HCT116 (cell line): ENCODE data around the gene SLMAP. TPM values are rescaled to one million over a fixed set of nuclear protein-coding genes. Genes with fewer than 3 reads are reported as not detected.

Source experiments
- ATAC-seq: fragments of 200-7000 bp; cut with Tn5 transposase; 2 replicates; pipeline ENCODE4 v1.9.1; 2020; ENCODE audit warnings: mild to moderate bottlenecking, moderate library complexity
- BruUV-seq: library from RNA; stranded (reverse); fragments of 400-500 nt; replicated peaks from 2 replicates; lab custom pipeline; 2021; lab: Mats Ljungman, UMichigan
- CTCF ChIA-PET: fragments of 300-600 bp; sonication (Branson Sonifier 250); formaldehyde crosslinking; loops from one replicate; lab custom pipeline; 2021; ENCODE audit warnings: antibody characterized with exemption; lab: Charles Lee
- POLR2A ChIA-PET: fragments of 300-600, 350-600 bp; sonication (Branson Sonifier 250); formaldehyde crosslinking; loops from one replicate; lab custom pipeline; 2021; ENCODE audit warnings: antibody characterized with exemption; lab: Charles Lee
- RAD21 ChIA-PET, 2 experiments: fragments of 300-600 bp; sonication (Branson Sonifier 250); formaldehyde crosslinking; loops; one replicate each; lab custom pipeline; 2023; ENCODE audit warnings: low total read pairs in 2 of 2; ENCODE audit not compliant: uncharacterized antibody in 2 of 2, unreplicated experiment in 2 of 2, low non-redundant PET in 1 of 2; lab: Charles Lee
- DNase-seq: peaks from one replicate; pipeline ENCODE4 v3.0.0-alpha.2; 2010; ENCODE audit warnings: low read depth, low spot score
- H2AFZ ChIP-seq: fragments of 200-600 bp; shearing (Covaris generic), sonication (generic); 2 replicates; pipeline ENCODE4 v1.6.1; 2017; ENCODE audit warnings: low read depth, mixed run types, mixed read lengths, antibody characterized with exemption, low read length; ENCODE audit not compliant: poor library complexity, severe bottlenecking
- H3K27ac ChIP-seq: 2 replicates; pipeline ENCODE4 v1.5.1; 2012; ENCODE audit warnings: low read depth, low read length
- H3K27me3 ChIP-seq: fragments of 200-600 bp; sonication (generic); 2 replicates; pipeline ENCODE4 v1.6.1; 2016; ENCODE audit warnings: mixed run types, low read length, mixed read lengths; ENCODE audit not compliant: insufficient read depth
- H3K36me3 ChIP-seq, 2 experiments: fragments of 200-500 bp in 1 of 2; fragments of 200-600 bp in 1 of 2; sonication (Bioruptor generic) in 1 of 2; sonication (generic) in 1 of 2; 2 replicates each; pipeline versions ENCODE4 v1.5.1 to v1.6.1; 2014 to 2016; ENCODE audit warnings: low read length in 2 of 2, inconsistent platforms in 1 of 2, mixed read lengths in 1 of 2, mixed run types in 1 of 2; ENCODE audit not compliant: insufficient read depth in 2 of 2, control insufficient read depth in 1 of 2
- H3K4me1 ChIP-seq, 2 experiments: fragments of 200-600 bp in 1 of 2; sonication (generic) in 1 of 2; 2 replicates each; pipeline versions ENCODE4 v1.5.1 to v1.6.1; 2012 to 2017; ENCODE audit warnings: low read length in 2 of 2, inconsistent platforms in 1 of 2, mild to moderate bottlenecking in 1 of 2, mixed read lengths in 1 of 2, mixed run types in 1 of 2, moderate library complexity in 1 of 2; ENCODE audit not compliant: insufficient read depth in 2 of 2, control insufficient read depth in 1 of 2
- H3K4me2 ChIP-seq: fragments of 200-600 bp; sonication (generic); 2 replicates; pipeline ENCODE4 v1.6.1; 2017; ENCODE audit warnings: mixed run types, low read length, mixed read lengths
- H3K4me3 ChIP-seq, 2 experiments: fragments of 200-600 bp in 1 of 2; sonication (generic) in 1 of 2; replicated peaks in 1 of 2; 2 replicates each; pipeline ENCODE4 v1.5.1; 2011 to 2016; ENCODE audit warnings: low read length in 2 of 2, control low read depth in 1 of 2, low read depth in 1 of 2, mild to moderate bottlenecking in 1 of 2, mixed read lengths in 1 of 2, mixed run types in 1 of 2
- H3K79me2 ChIP-seq: fragments of 200-600 bp; sonication (generic); 2 replicates; pipeline ENCODE4 v1.6.1; 2017; ENCODE audit warnings: mild to moderate bottlenecking, mixed run types, low read length, moderate library complexity, mixed read lengths; ENCODE audit not compliant: insufficient read depth
- H3K9ac ChIP-seq: fragments of 200-600 bp; sonication (generic); 2 replicates; pipeline ENCODE4 v1.6.1; 2016; ENCODE audit warnings: low read length, mixed read lengths
- H3K9me2 ChIP-seq: fragments of 200-600 bp; sonication (generic), shearing (Covaris generic); 2 replicates; pipeline ENCODE4 v1.6.1; 2017; ENCODE audit warnings: mixed run types, mild to moderate bottlenecking, moderate library complexity; ENCODE audit not compliant: insufficient read depth
- H3K9me3 ChIP-seq, 2 experiments: fragments of 200-500 bp in 1 of 2; fragments of 200-600 bp in 1 of 2; sonication (Bioruptor generic) in 1 of 2; sonication (generic) in 1 of 2; 2 replicates each; pipeline ENCODE4 v1.6.1; 2014 to 2017; ENCODE audit warnings: low read length in 2 of 2, mixed read lengths in 2 of 2, inconsistent platforms in 1 of 2, low read depth in 1 of 2, mild to moderate bottlenecking in 1 of 2, mixed run types in 1 of 2, moderate library complexity in 1 of 2; ENCODE audit not compliant: control insufficient read depth in 1 of 2, insufficient read depth in 1 of 2
- H4K20me1 ChIP-seq: fragments of 200-600 bp; sonication (generic), shearing (Covaris generic); 2 replicates; pipeline ENCODE4 v1.6.1; 2017; ENCODE audit warnings: mixed run types, mild to moderate bottlenecking, moderate library complexity; ENCODE audit not compliant: insufficient read depth
- EZH2 ChIP-seq: fragments of 200-600 bp; sonication (generic); IDR thresholded peaks from 2 replicates; pipeline ENCODE4 v1.6.1; 2017; ENCODE audit warnings: antibody characterized with exemption, mixed run types
- EZH2phosphoT487 ChIP-seq: fragments of 200-600 bp; IDR thresholded peaks from 2 replicates; pipeline ENCODE4 v1.6.1; 2018; ENCODE audit warnings: antibody characterized with exemption, borderline replicate concordance
- JUND ChIP-seq: IDR thresholded peaks from 2 replicates; pipeline ENCODE4 v1.6.1; 2012
- RAD21 ChIP-seq: IDR thresholded peaks from 2 replicates; pipeline ENCODE4 v1.6.1; 2012; ENCODE audit warnings: low read depth, mild to moderate bottlenecking
- SIN3A ChIP-seq: IDR thresholded peaks from 2 replicates; pipeline ENCODE4 v1.6.1; 2012; ENCODE audit warnings: low read depth
- TCF7L2 ChIP-seq: IDR thresholded peaks from 2 replicates; pipeline ENCODE4 v1.7.0; 2011; ENCODE audit warnings: borderline replicate concordance, inconsistent platforms; ENCODE audit not compliant: insufficient read depth, insufficient read length; ENCODE audit errors: extremely low read depth
- intact Hi-C: fragments of 100-400 bp; cut with micrococcal nuclease; formaldehyde crosslinking; loops from 2 replicates; pipeline ENCODE4 v1.10.0; 2022
- total RNA-seq: library from RNA; stranded (reverse); gene quantifications from one replicate; pipeline ENCODE4 v1.2.1, GENCODE V29; 2021; ENCODE audit not compliant: unreplicated experiment
- TF ChIP-seq, protein P1 (sequence below), 3 experiments: fragments of 200-600 bp in 1 of 3; sonication (generic) in 1 of 3; IDR thresholded peaks in 2 of 3; conservative IDR thresholded peaks in 1 of 3; 2 replicates each; pipeline ENCODE4 v1.5.1; 2012 to 2017; ENCODE audit warnings: low read depth in 2 of 3, low read length in 2 of 3, antibody characterized with exemption in 1 of 3, borderline replicate concordance in 1 of 3, control low read depth in 1 of 3, mild to moderate bottlenecking in 1 of 3, mixed read lengths in 1 of 3, mixed run types in 1 of 3, moderate library complexity in 1 of 3; ENCODE audit not compliant: insufficient read depth in 1 of 3

The SLMAP gene
- total RNA-seq, 1 experiment from 2014 or later: 81.0 TPM

DNA sequence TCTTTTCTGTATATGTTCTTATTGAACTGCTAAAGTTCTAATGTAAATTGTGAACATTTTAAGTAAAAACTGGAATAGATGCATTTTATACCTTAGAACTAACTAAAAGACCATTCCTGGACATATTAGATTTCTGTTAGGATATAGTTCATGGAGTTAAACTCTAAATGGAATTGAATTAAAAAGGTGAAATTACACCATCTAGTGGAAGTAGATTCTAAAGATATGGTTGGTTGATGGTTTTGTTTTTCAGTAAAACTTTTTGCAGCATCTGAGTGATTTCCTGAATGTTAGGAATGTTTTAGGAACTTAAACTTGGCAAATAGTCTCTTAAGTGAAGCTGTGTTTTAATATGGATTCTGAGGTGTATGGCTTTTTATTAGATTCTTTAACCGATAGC is 96.8 kb downstream of the SLMAP start:
- no peaks in the 10 kb centered on the region for H3K4me1 ChIP-seq
- no peaks in the 10 kb centered on the region for H3K27me3 ChIP-seq
- H3K79me2 ChIP-seq: no peaks in the 10 kb centered on the region
- DNase-seq: no peak
- intact Hi-C loops: loop anchor here (1.0 to 10.0 kb wide), 3 partner anchors 207 to 748 kb away; no protein-coding TSS in a partner anchor
- ChIA-PET RAD21 (no interaction called here), CTCF (interaction anchor here (0.8 to 2.3 kb wide), 7 partner anchors 11 to 754 kb away, joined by 3 to 6 read pairs (median 3); no protein-coding TSS in a partner anchor), POLR2A (no interaction called here)
- H3K4me3 ChIP-seq: no peak overlapping the region
- no peak overlapping the region for H3K9ac ChIP-seq
- no peak overlapping the region for H2AFZ ChIP-seq
- TF ChIP-seq, protein P1, sequence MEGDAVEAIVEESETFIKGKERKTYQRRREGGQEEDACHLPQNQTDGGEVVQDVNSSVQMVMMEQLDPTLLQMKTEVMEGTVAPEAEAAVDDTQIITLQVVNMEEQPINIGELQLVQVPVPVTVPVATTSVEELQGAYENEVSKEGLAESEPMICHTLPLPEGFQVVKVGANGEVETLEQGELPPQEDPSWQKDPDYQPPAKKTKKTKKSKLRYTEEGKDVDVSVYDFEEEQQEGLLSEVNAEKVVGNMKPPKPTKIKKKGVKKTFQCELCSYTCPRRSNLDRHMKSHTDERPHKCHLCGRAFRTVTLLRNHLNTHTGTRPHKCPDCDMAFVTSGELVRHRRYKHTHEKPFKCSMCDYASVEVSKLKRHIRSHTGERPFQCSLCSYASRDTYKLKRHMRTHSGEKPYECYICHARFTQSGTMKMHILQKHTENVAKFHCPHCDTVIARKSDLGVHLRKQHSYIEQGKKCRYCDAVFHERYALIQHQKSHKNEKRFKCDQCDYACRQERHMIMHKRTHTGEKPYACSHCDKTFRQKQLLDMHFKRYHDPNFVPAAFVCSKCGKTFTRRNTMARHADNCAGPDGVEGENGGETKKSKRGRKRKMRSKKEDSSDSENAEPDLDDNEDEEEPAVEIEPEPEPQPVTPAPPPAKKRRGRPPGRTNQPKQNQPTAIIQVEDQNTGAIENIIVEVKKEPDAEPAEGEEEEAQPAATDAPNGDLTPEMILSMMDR (IDR thresholded peaks at IDR 0.05 in 2 of 3, conservative IDR thresholded peaks at IDR 0.05 in 1 of 3; ENCODE audit: borderline replicate concordance in 1 of 3, insufficient read depth in 1 of 3, low read depth in 2 of 3, low read length in 2 of 3): peak in 2 of 3 experiments; percentile 25 to 48; a peak in 3 of 6 replicates
- no peak for TF ChIP-seq TCF7L2
- TF ChIP-seq RAD21: peak; percentile 58
- no peak overlapping the region for H3K27ac ChIP-seq
- TSS peak; percentile 18 for BruUV-seq
- no peak overlapping the region for H3K4me2 ChIP-seq
- no peaks in the 10 kb centered on the region for H4K20me1 ChIP-seq
- H3K9me2 ChIP-seq: no peaks in the 10 kb centered on the region
- H3K36me3 ChIP-seq: peaks cover 4 to 6% of the 10 kb centered on the region in 2 experiments; a peak in 3 of 4 replicates
- no peak for ATAC-seq
- H3K9me3 ChIP-seq: no peaks in the 10 kb centered on the region

DNA sequence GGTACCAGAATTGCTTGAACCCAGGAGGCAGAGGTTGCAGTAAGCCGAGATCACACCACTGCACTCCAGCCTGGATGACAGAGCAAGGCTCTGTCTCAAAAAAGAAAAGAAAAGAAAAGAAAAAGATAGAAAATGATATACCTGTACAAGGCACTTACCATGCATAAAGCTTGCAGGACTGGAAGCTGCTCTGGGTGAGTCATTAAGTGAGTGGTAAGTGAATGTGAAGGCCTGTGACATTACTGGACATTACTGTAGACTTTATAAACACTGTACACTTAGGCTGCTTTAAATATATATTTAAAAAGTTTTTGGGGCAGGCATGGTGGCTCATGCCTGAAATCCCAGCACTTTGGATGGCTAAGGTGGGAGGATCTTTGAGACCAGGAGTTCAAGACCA is 99.2 kb downstream of the SLMAP start:
- Histone ChIP-seq H3K9me2 (no peaks in the 10 kb centered on the region), H3K79me2 (no peaks in the 10 kb centered on the region), H3K27ac (no peak overlapping the region), H3K4me3 (no peak overlapping the region), H3K9me3 (no peaks in the 10 kb centered on the region), H3K27me3 (no peaks in the 10 kb centered on the region), H3K4me1 (no peaks in the 10 kb centered on the region), H3K4me2 (no peak overlapping the region), H3K36me3 (peaks cover 6 to 14% of the 10 kb centered on the region in 2 experiments; a peak in 3 of 4 replicates), H4K20me1 (no peaks in the 10 kb centered on the region), H3K9ac (no peak overlapping the region), H2AFZ (no peak overlapping the region)
- intact Hi-C loops: loop anchor here (10.0 kb wide), 2 partner anchors 680 to 750 kb away; no protein-coding TSS in a partner anchor
- no TSS peak for BruUV-seq
- CTCF ChIA-PET: interaction anchor here (0.9 kb wide), 1 partner anchor 390 kb away, joined by 4 read pairs; no protein-coding TSS in a partner anchor
- no peak for ATAC-seq
- TF ChIP-seq EZH2 (no peak), JUND (no peak), EZH2phosphoT487 (no peak), SIN3A (no peak)
- RAD21 ChIA-PET: no interaction called here
- POLR2A ChIA-PET: interaction anchor here (1.6 kb wide), 1 partner anchor 163 kb away, joined by 3 read pairs; the partner anchor contains the start of gene DENND6A
- no peak for DNase-seq
